PC-3 (cell line): ENCODE results near the gene HPN. TPM values are rescaled to one million over a fixed set of nuclear protein-coding genes. Genes with fewer than 3 reads are reported as not detected.
A peak's percentile ranks its signal among the peaks of the same experiment; 100 is the strongest.

Source experiments
- ATAC-seq: fragments of 200-7000 bp; cut with Tn5 transposase; 2 replicates; pipeline ENCODE4 v1.9.1; 2020; ENCODE audit warnings: mild to moderate bottlenecking, moderate library complexity
- BruUV-seq: library from RNA; stranded (reverse); fragments of 400-500 nt; replicated peaks from 2 replicates; lab custom pipeline; 2021; lab: Mats Ljungman, UMichigan
- CTCF ChIA-PET: fragments of 300-600 bp; sonication (Branson Sonifier 250); formaldehyde crosslinking; loops from one replicate; lab custom pipeline; 2022; ENCODE audit warnings: antibody characterized with exemption; lab: Charles Lee
- POLR2A ChIA-PET: fragments of 300-600 bp; sonication (Branson Sonifier 250); formaldehyde crosslinking; loops from one replicate; lab custom pipeline; 2022; ENCODE audit warnings: antibody characterized with exemption; ENCODE audit not compliant: unreplicated experiment; lab: Charles Lee
- DNase-seq: peaks from one replicate; pipeline ENCODE4 v3.0.0-alpha.2; 2015
- H2AFZ ChIP-seq: fragments of 300-600 bp; sonication (generic); 2 replicates; pipeline ENCODE4 v1.6.0; 2016; ENCODE audit warnings: antibody characterized with exemption, low read length
- H3F3A ChIP-seq: fragments of 300-600 bp; sonication (generic); one replicate; pipeline ENCODE4 v1.6.0; 2017; ENCODE audit warnings: antibody characterized with exemption, low read length, control low read depth, mild to moderate bottlenecking; ENCODE audit not compliant: unreplicated experiment
- H3K27ac ChIP-seq: fragments of 300-600 bp; sonication (generic); 2 replicates; pipeline ENCODE4 v1.5.1; 2016; ENCODE audit warnings: mild to moderate bottlenecking, low read length
- H3K27me3 ChIP-seq: fragments of 300-600 bp; sonication (generic); 2 replicates; pipeline ENCODE4 v1.6.1; 2016; ENCODE audit warnings: low read length, mixed read lengths
- H3K36me3 ChIP-seq: fragments of 300-600 bp; sonication (generic); 2 replicates; pipeline ENCODE4 v1.6.1; 2016; ENCODE audit warnings: low read depth, mixed run types, low read length, mixed read lengths
- H3K4me1 ChIP-seq: fragments of 300-600 bp; sonication (generic); 2 replicates; pipeline ENCODE4 v1.5.1; 2016; ENCODE audit warnings: low read length; ENCODE audit not compliant: insufficient read depth
- H3K4me2 ChIP-seq: fragments of 300-600 bp; sonication (generic); 2 replicates; pipeline ENCODE4 v1.6.0; 2016; ENCODE audit warnings: low read length
- H3K4me3 ChIP-seq: fragments of 300-600 bp; sonication (generic); 2 replicates; pipeline ENCODE4 v1.5.1; 2016; ENCODE audit warnings: mild to moderate bottlenecking, low read length, mixed read lengths
- H3K79me2 ChIP-seq: fragments of 300-600 bp; sonication (generic); 2 replicates; pipeline ENCODE4 v1.6.1; 2017; ENCODE audit warnings: low read length, mixed read lengths
- H3K9ac ChIP-seq: fragments of 300-600 bp; sonication (generic); 2 replicates; pipeline ENCODE4 v1.6.0; 2016; ENCODE audit warnings: mild to moderate bottlenecking, low read length
- H3K9me2 ChIP-seq: fragments of 300-600 bp; sonication (generic); replicated peaks from 2 replicates; pipeline ENCODE4 v1.6.1; 2016; ENCODE audit warnings: mixed run types, low read length, mixed read lengths
- H3K9me3 ChIP-seq: fragments of 300-600 bp; sonication (generic); 2 replicates; pipeline ENCODE4 v1.6.1; 2016; ENCODE audit warnings: low read length, mixed read lengths
- H4K20me1 ChIP-seq: fragments of 300-600 bp; sonication (generic); 2 replicates; pipeline ENCODE4 v1.6.1; 2016; ENCODE audit warnings: low read length, mixed read lengths
- EZH2 ChIP-seq: fragments of 300-600 bp; sonication (generic); IDR thresholded peaks from one replicate; pipeline ENCODE4 v1.6.1; 2017; ENCODE audit warnings: antibody characterized with exemption, mild to moderate bottlenecking, low read length; ENCODE audit not compliant: unreplicated experiment
- EZH2phosphoT487 ChIP-seq: fragments of 300-600 bp; sonication (generic); IDR thresholded peaks from 2 replicates; pipeline ENCODE4 v1.6.1; 2018; ENCODE audit warnings: mild to moderate bottlenecking, antibody characterized with exemption, low read length, borderline replicate concordance
- intact Hi-C: fragments of 100-400 bp; cut with micrococcal nuclease; formaldehyde crosslinking; loops from 2 replicates; pipeline ENCODE4 v1.9.0; 2023
- total RNA-seq: library from RNA; depleted of rRNA; stranded (reverse); fragments of >200 nt; gene quantifications from 2 replicates; pipeline ENCODE4 v1.2.3, GENCODE V29; 2014
- TF ChIP-seq, protein P1 (sequence below): fragments of 300-600 bp; sonication (generic); conservative IDR thresholded peaks from 2 replicates; pipeline ENCODE4 v1.5.1; 2017; ENCODE audit warnings: antibody characterized with exemption, low read depth, mild to moderate bottlenecking, low read length

The HPN gene
- total RNA-seq, 1 experiment from 2014 or later: 0.18 TPM

DNA sequence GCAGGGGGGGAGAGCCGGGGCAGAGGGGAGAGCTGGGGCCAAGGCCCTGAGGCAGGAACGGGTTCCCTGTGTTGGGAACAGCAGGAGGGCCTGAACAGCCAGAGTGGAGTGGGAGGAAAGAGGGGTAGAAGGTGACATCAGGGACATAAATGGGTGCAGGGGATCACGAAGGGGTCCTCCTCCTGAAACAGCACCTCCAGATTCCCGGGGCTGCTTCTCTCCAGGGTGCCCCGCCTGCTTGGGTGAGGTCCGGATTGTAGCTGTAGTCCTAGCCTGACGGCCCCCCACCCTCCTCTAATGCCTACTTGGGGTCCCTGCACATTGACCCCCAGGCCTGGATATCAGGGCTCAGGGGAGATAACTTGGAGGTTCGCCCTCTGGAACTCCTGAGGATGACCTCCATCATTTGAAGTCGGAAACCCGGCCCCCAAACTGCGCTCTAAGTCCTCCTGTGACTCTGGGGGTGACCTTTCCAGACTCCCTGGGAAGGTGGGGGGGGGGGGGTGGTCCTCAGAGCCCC, 11.7 kb upstream of the HPN start:
- no peak for ATAC-seq
- peak overlapping the region; percentile 48; the same call in 1 of the 2 replicates for H2AFZ ChIP-seq
- no peak for DNase-seq
- H3K9ac ChIP-seq: no peak overlapping the region
- no peaks in the 10 kb centered on the region for H3K9me2 ChIP-seq
- H3K27ac ChIP-seq: no peak overlapping the region
- 0 out of 2 replicates have a peak, but pooled peaks cover 4% of the 10 kb centered on the region for H3K4me1 ChIP-seq
- no TSS peak for BruUV-seq
- H3K9me3 ChIP-seq: no peaks in the 10 kb centered on the region
- peak overlapping the region; percentile 84 for H3K4me2 ChIP-seq
- H3K27me3 ChIP-seq: no peaks in the 10 kb centered on the region
- no peak for TF ChIP-seq EZH2
- TF ChIP-seq EZH2phosphoT487: no peak
- TF ChIP-seq, protein P1, sequence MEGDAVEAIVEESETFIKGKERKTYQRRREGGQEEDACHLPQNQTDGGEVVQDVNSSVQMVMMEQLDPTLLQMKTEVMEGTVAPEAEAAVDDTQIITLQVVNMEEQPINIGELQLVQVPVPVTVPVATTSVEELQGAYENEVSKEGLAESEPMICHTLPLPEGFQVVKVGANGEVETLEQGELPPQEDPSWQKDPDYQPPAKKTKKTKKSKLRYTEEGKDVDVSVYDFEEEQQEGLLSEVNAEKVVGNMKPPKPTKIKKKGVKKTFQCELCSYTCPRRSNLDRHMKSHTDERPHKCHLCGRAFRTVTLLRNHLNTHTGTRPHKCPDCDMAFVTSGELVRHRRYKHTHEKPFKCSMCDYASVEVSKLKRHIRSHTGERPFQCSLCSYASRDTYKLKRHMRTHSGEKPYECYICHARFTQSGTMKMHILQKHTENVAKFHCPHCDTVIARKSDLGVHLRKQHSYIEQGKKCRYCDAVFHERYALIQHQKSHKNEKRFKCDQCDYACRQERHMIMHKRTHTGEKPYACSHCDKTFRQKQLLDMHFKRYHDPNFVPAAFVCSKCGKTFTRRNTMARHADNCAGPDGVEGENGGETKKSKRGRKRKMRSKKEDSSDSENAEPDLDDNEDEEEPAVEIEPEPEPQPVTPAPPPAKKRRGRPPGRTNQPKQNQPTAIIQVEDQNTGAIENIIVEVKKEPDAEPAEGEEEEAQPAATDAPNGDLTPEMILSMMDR: no peak
- no peaks in the 10 kb centered on the region for H3K79me2 ChIP-seq
- POLR2A ChIA-PET: no interaction called here
- H4K20me1 ChIP-seq: no peaks in the 10 kb centered on the region
- intact Hi-C loops: no loop called here
- H3K4me3 ChIP-seq: peak overlapping the region; percentile 61
- CTCF ChIA-PET: no interaction called here
- peaks cover 3% of the 10 kb centered on the region; the same call in 1 of the 2 replicates for H3K36me3 ChIP-seq
- H3F3A ChIP-seq: no peaks in the 10 kb centered on the region

DNA sequence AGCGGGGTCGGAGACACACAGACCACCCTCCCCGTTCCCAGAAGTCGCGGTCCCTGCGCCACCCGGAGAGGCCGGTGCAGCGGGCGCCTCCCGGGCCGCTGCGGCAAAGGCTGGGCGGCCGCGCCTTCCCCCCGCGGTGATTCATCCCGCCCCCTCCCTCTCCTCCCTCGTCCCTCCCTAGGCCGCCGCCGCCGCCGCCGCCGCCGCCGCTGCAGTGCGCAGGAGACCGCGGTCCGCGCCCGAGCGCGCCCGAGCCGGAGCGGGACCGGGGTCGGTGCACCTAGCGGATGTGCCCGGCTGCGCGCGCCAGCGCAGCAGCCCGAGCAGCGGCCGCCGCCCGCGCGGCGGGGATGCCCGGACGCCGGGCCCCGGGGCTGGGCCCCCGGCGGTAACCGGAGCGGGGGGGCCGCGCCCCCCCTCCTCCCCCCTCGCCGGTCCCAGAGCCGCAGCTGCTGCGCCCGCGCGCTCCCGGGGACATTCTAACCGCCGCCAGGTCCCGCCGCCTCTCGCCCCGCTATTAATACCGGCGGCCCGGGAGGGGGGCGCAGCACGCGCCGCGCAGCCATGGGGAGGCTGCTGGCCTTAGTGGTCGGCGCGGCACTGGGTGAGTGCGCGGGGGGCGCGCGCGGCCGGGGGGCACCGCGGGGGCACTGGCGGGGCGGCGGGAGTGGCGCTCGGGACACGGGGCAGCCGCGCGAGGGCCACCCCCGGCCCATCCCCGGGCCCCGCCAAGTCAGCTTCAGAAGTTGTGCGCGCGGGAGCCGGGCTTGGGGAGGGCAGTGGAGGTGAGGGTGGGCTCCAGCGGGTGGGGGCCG, 11.1 kb upstream of the HPN start, which contains the start of gene SCN1B:
SCN1B (plus strand) TSS at position 214 of the 815 bp plus-strand sequence; CDS start at position 565, 351 bp downstream.
- Histone ChIP-seq H3K27ac (no peak within 1 kb of the TSS), H2AFZ (peak within 1 kb of the TSS; percentile 72), H4K20me1 (no peaks in the 10 kb centered on the region), H3K27me3 (no peaks in the 10 kb centered on the region), H3K9me3 (no peaks in the 10 kb centered on the region), H3K79me2 (no peaks in the 10 kb centered on the region), H3K4me3 (peak within 1 kb of the TSS; percentile 63), H3K4me1 (0 out of 2 replicates have a peak, but pooled peaks cover 4% of the 10 kb centered on the region), H3K36me3 (peaks cover 3% of the 10 kb centered on the region; the same call in 1 of the 2 replicates), H3K4me2 (peak within 1 kb of the TSS; percentile 84), H3F3A (no peaks in the 10 kb centered on the region), H3K9ac (no peak within 1 kb of the TSS), H3K9me2 (no peaks in the 10 kb centered on the region)
- ChIA-PET CTCF (no interaction called here), POLR2A (no interaction called here)
- intact Hi-C loops: no loop called here
- BruUV-seq: no TSS peak
- TF ChIP-seq EZH2 (no peak), EZH2phosphoT487 (no peak)
- TF ChIP-seq, protein P1: no peak
- peak; percentile 60 for DNase-seq
- peak; percentile 78 for ATAC-seq
